Fibroblast of the aortic adventitia (primary cell): ENCODE results near the gene ZNF600. TPM values are rescaled to one million over a fixed set of nuclear protein-coding genes. Genes with fewer than 3 reads are reported as not detected.
"Not testable (repeated sequence)": the region's sequence is repeated elsewhere in the genome, so short reads cannot be mapped to it uniquely, and the experiment has no call there.

Experiments
- DNase-seq: peaks from one replicate; pipeline ENCODE4 v3.0.0-alpha.2; 2010; ENCODE audit warnings: low read depth
- H3K4me3 ChIP-seq: 2 replicates; pipeline ENCODE4 v1.5.1; 2011; ENCODE audit warnings: low read depth, mild to moderate bottlenecking, control low read depth, low read length, moderate library complexity
- total RNA-seq: library from RNA; depleted of rRNA; stranded (reverse); fragments of >200 nt; gene quantifications from 2 replicates; pipeline ENCODE4 v1.2.3, GENCODE V29; 2012; ENCODE audit warnings: low replicate concordance
- TF ChIP-seq, protein P1 (sequence below): IDR thresholded peaks from 2 replicates; pipeline ENCODE4 v1.5.1; 2011; ENCODE audit warnings: mild to moderate bottlenecking, low read length, control low read depth, inconsistent platforms; ENCODE audit not compliant: insufficient read depth

The ZNF600 gene
- total RNA-seq, 1 donor = 5.7 TPM

DNA sequence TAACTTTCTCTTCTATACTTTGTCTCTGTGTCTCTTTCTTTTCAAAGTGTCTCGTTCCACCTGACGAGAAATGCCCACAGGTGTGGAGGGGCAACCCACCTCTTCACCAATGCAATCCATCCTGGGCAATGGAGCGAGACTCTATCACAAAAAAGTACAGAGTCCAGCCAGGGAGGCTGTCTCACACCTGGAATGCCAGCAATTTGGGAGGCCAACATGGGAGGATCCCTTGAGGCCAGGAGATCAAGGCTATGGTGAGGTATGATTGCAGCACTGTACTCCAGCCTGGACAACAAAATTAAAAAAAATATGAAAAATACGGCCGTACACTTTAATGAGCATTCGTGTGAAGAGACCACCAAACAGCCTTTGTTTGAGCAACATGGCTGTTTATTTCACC lies 2.8 kb upstream of the ZNF600 start:
- TF ChIP-seq, protein P1, sequence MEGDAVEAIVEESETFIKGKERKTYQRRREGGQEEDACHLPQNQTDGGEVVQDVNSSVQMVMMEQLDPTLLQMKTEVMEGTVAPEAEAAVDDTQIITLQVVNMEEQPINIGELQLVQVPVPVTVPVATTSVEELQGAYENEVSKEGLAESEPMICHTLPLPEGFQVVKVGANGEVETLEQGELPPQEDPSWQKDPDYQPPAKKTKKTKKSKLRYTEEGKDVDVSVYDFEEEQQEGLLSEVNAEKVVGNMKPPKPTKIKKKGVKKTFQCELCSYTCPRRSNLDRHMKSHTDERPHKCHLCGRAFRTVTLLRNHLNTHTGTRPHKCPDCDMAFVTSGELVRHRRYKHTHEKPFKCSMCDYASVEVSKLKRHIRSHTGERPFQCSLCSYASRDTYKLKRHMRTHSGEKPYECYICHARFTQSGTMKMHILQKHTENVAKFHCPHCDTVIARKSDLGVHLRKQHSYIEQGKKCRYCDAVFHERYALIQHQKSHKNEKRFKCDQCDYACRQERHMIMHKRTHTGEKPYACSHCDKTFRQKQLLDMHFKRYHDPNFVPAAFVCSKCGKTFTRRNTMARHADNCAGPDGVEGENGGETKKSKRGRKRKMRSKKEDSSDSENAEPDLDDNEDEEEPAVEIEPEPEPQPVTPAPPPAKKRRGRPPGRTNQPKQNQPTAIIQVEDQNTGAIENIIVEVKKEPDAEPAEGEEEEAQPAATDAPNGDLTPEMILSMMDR = no peak
- no peak for DNase-seq
- H3K4me3 ChIP-seq = no peak overlapping the region

DNA sequence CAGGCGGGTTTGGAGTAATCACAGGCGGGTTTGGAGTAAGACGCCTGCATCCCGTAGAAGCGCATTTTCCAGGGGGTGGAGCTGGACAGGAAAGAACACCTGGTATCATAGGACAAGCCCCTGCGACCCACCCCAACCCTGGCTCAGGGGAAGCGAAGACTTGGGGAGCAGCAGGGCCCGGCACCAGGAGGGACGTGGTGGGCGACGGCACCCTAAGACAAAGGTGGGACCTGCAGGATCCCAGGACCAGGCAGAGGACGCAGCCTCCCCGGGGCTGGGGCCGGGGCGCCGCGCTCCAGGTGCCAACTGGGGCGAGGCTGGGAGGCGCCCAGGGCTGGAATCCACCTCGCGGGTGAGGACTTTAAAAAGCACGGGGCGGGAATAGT lies 520 bp downstream of the ZNF600 start:
- no peak for DNase-seq
- TF ChIP-seq, protein P1 = no peak
- peak overlapping the region; percentile 77 for H3K4me3 ChIP-seq

DNA sequence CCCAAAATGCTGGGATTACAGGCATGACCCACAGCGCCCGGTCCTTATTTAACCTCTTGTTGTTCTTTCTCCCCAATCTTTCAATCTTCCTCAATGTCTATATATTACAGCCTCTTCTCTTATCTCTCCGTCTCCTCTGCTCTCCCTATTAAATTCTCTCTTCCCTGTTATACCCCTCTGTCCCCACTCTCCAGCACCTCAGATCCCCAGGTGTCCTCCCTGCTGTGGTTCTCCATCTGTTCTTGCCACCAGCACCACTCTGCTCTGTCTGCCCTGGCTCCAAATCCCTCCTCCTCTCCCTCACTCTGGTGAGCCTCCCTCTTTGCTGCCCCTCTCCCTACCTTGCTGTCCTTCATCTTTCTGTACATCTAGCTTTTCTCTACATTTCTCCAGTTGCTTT lies 1.1 kb downstream of the ZNF600 start:
- DNase-seq = no peak
- TF ChIP-seq, protein P1 = no peak
- peak overlapping the region; percentile 77 for H3K4me3 ChIP-seq

DNA sequence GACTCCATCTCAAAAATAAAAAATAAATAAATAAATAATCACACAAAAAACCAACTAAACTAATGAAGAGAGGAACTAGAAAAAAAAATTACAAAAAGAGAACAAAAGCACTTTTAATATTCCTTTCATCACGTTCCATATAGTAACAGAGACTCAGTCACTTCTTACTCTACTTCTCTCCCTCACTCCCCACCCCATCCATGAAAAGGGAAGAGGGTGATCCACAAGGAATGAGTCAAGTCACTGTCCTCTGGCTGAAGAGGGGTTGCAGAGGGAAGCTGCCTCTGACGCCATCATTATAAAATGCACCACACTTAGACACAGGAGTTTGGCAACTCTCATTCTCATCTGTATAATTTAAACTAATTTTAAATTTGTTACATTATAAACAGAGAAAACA lies 3.7 kb downstream of the ZNF600 start:
- not testable (repeated sequence) for DNase-seq, H3K4me3 ChIP-seq

DNA sequence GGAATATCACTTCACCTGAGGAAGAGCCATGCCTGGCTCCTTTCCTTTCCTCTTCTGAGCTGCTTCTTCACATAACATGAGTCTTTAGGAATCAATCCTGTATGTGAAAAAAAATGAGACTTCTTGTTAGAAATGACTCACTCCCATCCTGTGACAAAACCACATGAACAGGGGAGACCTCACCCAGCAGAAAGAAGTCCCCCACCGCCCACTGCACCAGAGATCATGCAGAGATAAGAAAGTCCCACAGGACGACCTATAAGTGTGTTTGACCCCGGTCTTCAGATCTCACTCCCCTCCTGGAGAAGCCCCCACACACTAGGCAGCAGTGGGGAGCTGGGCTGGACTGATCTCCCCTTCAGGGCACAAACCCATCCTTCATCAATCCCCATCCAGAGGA lies 7.8 kb downstream of the ZNF600 start:
- H3K4me3 ChIP-seq = no peak overlapping the region
- DNase-seq = no peak
- TF ChIP-seq, protein P1 = no peak

DNA sequence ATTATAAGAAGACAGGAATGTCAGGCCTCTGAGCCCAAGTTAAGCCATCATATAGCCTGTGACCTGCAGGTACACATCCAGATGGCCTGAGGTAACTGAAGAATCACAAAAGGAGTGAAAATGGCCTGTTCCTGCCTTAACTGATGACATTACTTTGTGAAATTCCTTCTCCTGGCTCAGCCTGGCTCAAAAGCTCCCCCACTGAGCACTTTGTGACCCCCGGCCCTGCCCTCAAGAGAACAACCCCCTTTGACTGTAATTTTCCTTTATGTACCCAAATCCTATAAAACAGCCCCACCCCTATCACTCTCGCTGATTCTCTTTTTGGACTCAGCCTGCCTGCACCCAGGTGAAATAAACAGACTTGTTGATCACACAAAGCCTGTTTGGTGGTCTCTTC lies 30.1 kb downstream of the ZNF600 start:
- not testable (repeated sequence) for DNase-seq, H3K4me3 ChIP-seq

DNA sequence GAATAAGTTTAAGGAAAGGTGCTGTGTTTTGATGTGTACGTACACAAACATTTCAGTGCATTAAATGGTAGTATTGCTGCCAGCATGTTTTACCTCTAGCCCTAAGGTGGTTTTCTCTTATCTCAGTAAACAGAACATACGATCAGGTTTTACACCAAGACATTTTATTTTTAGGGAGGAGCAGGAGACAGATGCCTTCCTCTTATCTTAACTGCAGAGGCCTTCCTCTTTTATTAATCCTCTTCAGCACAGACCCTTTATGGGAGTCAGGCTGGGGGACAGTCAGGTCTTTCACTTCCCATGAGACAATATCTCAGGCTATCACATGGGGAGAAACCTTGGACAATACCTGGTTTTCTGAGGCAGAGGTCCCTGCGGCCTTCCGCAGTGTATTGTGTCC lies 36.8 kb downstream of the ZNF600 start:
- TF ChIP-seq, protein P1 = no peak

DNA sequence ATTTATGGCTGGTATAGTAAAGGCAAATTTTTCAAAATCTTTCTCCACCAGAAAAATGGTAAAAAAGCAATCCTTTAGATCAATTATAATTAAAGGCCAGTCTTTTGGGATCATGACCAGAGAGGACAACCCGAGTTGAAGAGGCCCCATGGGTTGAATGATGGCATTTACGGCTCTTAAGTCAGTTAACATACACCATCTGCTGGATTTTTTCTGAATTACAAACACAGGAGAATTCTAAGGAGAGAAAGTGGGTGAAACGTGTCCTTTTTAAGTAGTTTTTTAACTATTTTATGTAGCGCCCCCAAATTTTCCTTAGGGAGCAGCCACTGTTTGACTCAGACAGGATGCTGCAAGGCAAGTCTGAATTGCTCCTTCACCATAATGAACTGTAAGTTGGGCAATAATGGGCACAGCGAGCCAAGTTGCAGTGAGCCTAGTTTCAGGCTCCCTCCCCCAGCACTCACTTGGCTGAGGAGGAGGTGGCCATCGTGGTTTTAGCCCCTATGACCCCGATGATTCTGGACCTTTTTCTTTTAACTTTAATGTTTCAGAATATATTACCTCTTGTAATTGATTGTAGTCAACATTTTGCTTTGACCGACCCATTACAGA lies 38.1 kb downstream of the ZNF600 start:
- TF ChIP-seq, protein P1 = peak; percentile 40
- peak; percentile 65 for DNase-seq
- H3K4me3 ChIP-seq = no peak overlapping the region

More for the DNA sequence above, 36.8 kb downstream of the ZNF600 start:
- H3K4me3 ChIP-seq = no peak overlapping the region
- no peak for DNase-seq

DNA sequence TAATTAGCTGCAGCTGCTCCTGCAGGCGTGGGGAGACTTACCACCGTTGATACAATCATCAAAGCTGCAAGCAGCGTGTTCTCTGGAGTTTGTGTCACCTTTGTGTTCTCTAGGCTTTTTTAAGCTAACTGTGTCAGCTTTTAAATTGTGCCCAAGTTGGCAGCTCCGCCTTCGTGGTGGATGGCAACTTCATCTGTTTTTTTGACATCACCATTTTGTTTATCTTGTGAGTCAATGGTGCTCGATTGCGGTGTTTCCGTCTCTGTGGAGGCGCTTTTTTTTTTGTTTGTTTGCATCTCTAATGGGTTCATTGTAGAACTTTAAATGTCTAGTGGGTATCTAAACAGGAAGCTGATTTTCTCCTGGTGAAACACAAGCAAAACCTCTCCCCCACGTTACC lies 40.7 kb downstream of the ZNF600 start:
- not testable (repeated sequence) for DNase-seq, H3K4me3 ChIP-seq
